SK-N-SH treated with all-trans-retinoic acid at 6 μM for 48 hours (cell line): Measurements from ENCODE around the gene PCDHA7.

Source experiments
- ATAC-seq: fragments of 200-7000 bp; cut with Tn5 transposase; 3 replicates; pipeline ENCODE4 v1.9.1; 2020; ENCODE audit warnings: mild to moderate bottlenecking, moderate library complexity
- ARNTL ChIP-seq: fragments of 450-650 bp; formaldehyde crosslinking; IDR thresholded peaks from 2 replicates; pipeline ENCODE4 v1.5.0; 2020; ENCODE audit warnings: low read depth, mild to moderate bottlenecking, moderate library complexity, borderline replicate concordance
- BACH2 ChIP-seq: fragments of 250-450 bp; sonication (Bioruptor Pico); IDR thresholded peaks from 2 replicates; pipeline ENCODE4 v1.9.0; 2021; ENCODE audit warnings: mild to moderate bottlenecking, borderline replicate concordance
- CREB5 ChIP-seq: fragments of 250-450 bp; sonication (Bioruptor Pico); IDR thresholded peaks from 2 replicates; pipeline ENCODE4 v1.5.1; 2020; ENCODE audit warnings: low read depth, mild to moderate bottlenecking, moderate library complexity
- CSDC2 ChIP-seq: fragments of 250-450 bp; sonication (Bioruptor Pico); IDR thresholded peaks from 2 replicates; pipeline ENCODE4 v1.5.0; 2020; ENCODE audit warnings: mild to moderate bottlenecking, moderate library complexity
- CSRNP3 ChIP-seq: fragments of 250-450 bp; sonication (Bioruptor Pico); IDR thresholded peaks from 2 replicates; pipeline ENCODE4 v1.5.1; 2021; ENCODE audit warnings: mild to moderate bottlenecking, moderate library complexity
- ESRRG ChIP-seq: fragments of 250-450 bp; sonication (Bioruptor Pico); IDR thresholded peaks from 2 replicates; pipeline ENCODE4 v1.6.1; 2021; ENCODE audit warnings: mild to moderate bottlenecking
- GLIS3 ChIP-seq: fragments of 250-450 bp; sonication (Bioruptor Pico); IDR thresholded peaks from 2 replicates; pipeline ENCODE4 v1.5.0; 2020; ENCODE audit warnings: mild to moderate bottlenecking, moderate library complexity
- ISL1 ChIP-seq: fragments of 250-450 bp; sonication (Bioruptor Pico); IDR thresholded peaks from 2 replicates; pipeline ENCODE4 v2.1.2; 2022; ENCODE audit warnings: mild to moderate bottlenecking, moderate library complexity
- OSR1 ChIP-seq: fragments of 250-450 bp; sonication (Bioruptor Pico); IDR thresholded peaks from 2 replicates; pipeline ENCODE4 v1.8.0; 2022; ENCODE audit warnings: moderate library complexity, mild to moderate bottlenecking, inconsistent platforms
- PATZ1 ChIP-seq: fragments of 250-450 bp; sonication (Bioruptor Pico); IDR thresholded peaks from 2 replicates; pipeline ENCODE4 v1.8.0; 2020; ENCODE audit warnings: mild to moderate bottlenecking, moderate library complexity, borderline replicate concordance
- RARB ChIP-seq: fragments of 250-450 bp; sonication (Bioruptor Pico); IDR thresholded peaks from 2 replicates; pipeline ENCODE4 v1.8.0; 2021; ENCODE audit warnings: mild to moderate bottlenecking, moderate library complexity
- SNAI2 ChIP-seq: fragments of 250-450 bp; sonication (Bioruptor Pico); IDR thresholded peaks from 2 replicates; pipeline ENCODE4 v1.5.0; 2020; ENCODE audit warnings: mild to moderate bottlenecking, moderate library complexity
- TCF4 ChIP-seq: fragments of 250-450 bp; sonication (Bioruptor Pico); IDR thresholded peaks from 2 replicates; pipeline ENCODE4 v1.8.0; 2021; ENCODE audit warnings: mild to moderate bottlenecking, moderate library complexity, borderline replicate concordance
- TOX ChIP-seq: fragments of 250-450 bp; sonication (Bioruptor Pico); IDR thresholded peaks from 2 replicates; pipeline ENCODE4 v1.8.0; 2021; ENCODE audit warnings: mild to moderate bottlenecking, moderate library complexity, borderline replicate concordance
- TSHZ2 ChIP-seq: fragments of 250-450 bp; sonication (Bioruptor Pico); IDR thresholded peaks from 2 replicates; pipeline ENCODE4 v1.5.0; 2020; ENCODE audit warnings: mild to moderate bottlenecking, moderate library complexity
- ZC3H10 ChIP-seq: fragments of 250-450 bp; sonication (Bioruptor Pico); IDR thresholded peaks from 2 replicates; pipeline ENCODE4 v1.5.1; 2021; ENCODE audit warnings: mild to moderate bottlenecking, moderate library complexity
- ZFP3 ChIP-seq: fragments of 250-450 bp; sonication (Bioruptor Pico); IDR thresholded peaks from 2 replicates; pipeline ENCODE4 v1.5.0; 2020; ENCODE audit warnings: mild to moderate bottlenecking, moderate library complexity
- ZNF70 ChIP-seq: fragments of 450-650 bp; formaldehyde crosslinking; IDR thresholded peaks from 2 replicates; pipeline ENCODE4 v1.5.0; 2020; ENCODE audit warnings: mild to moderate bottlenecking, moderate library complexity
- ZNF8 ChIP-seq: fragments of 450-650 bp; formaldehyde crosslinking; IDR thresholded peaks from 2 replicates; pipeline ENCODE4 v1.5.0; 2020; ENCODE audit warnings: mild to moderate bottlenecking, moderate library complexity

Gene PCDHA7

GRCh38 chr5:140881889-140882590 is 48.0 kb downstream of the PCDHA7 start, which contains the start of gene PCDHA13 (continued):
- no peak for TF ChIP-seq CREB5 (CRISPR knock-in tag)
- TF ChIP-seq PATZ1 (CRISPR knock-in tag), result no peak
- no peak for TF ChIP-seq GLIS3
- TF ChIP-seq ISL1 (CRISPR knock-in tag), result no peak
- no peak for TF ChIP-seq ZC3H10 (CRISPR knock-in tag)
- TF ChIP-seq ARNTL (CRISPR knock-in tag), result no peak
- no peak for TF ChIP-seq CSDC2 (CRISPR knock-in tag)
- no peak for TF ChIP-seq TSHZ2 (CRISPR knock-in tag)
- TF ChIP-seq ZFP3 (CRISPR knock-in tag), result no peak

- TF ChIP-seq RARB (CRISPR knock-in tag) (no peak), ZC3H10 (CRISPR knock-in tag) (no peak), TCF4 (CRISPR knock-in tag) (no peak), TSHZ2 (CRISPR knock-in tag) (no peak), GLIS3 (no peak), ZNF70 (CRISPR knock-in tag) (no peak), CSRNP3 (CRISPR knock-in tag) (no peak), TOX (CRISPR knock-in tag) (no peak), SNAI2 (CRISPR knock-in tag) (no peak), PATZ1 (CRISPR knock-in tag) (no peak), BACH2 (CRISPR knock-in tag) (no peak), ESRRG (CRISPR knock-in tag) (no peak), OSR1 (CRISPR knock-in tag) (no peak), ISL1 (CRISPR knock-in tag) (no peak), ARNTL (CRISPR knock-in tag) (no peak), ZNF8 (CRISPR knock-in tag) (no peak), ZFP3 (CRISPR knock-in tag) (no peak), CSDC2 (CRISPR knock-in tag) (no peak)
- TF ChIP-seq, all 23 proteins: peak for 0
- ATAC-seq, result no peak
These were observed 48.5 kb downstream of the PCDHA7 start for GRCh38 chr5:140882591-140882899.
